NCI-H524 (cell line): ENCODE results near the gene UBE2F.
A peak's percentile ranks its signal among the peaks of the same experiment; 100 is the strongest.

ENCODE experiments used
- DNase-seq, 2 experiments: peaks; one replicate each; lab custom pipeline; 2025; lab: John Stamatoyannopoulos, UW

Gene UBE2F, protein sequence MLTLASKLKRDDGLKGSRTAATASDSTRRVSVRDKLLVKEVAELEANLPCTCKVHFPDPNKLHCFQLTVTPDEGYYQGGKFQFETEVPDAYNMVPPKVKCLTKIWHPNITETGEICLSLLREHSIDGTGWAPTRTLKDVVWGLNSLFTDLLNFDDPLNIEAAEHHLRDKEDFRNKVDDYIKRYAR

DNA sequence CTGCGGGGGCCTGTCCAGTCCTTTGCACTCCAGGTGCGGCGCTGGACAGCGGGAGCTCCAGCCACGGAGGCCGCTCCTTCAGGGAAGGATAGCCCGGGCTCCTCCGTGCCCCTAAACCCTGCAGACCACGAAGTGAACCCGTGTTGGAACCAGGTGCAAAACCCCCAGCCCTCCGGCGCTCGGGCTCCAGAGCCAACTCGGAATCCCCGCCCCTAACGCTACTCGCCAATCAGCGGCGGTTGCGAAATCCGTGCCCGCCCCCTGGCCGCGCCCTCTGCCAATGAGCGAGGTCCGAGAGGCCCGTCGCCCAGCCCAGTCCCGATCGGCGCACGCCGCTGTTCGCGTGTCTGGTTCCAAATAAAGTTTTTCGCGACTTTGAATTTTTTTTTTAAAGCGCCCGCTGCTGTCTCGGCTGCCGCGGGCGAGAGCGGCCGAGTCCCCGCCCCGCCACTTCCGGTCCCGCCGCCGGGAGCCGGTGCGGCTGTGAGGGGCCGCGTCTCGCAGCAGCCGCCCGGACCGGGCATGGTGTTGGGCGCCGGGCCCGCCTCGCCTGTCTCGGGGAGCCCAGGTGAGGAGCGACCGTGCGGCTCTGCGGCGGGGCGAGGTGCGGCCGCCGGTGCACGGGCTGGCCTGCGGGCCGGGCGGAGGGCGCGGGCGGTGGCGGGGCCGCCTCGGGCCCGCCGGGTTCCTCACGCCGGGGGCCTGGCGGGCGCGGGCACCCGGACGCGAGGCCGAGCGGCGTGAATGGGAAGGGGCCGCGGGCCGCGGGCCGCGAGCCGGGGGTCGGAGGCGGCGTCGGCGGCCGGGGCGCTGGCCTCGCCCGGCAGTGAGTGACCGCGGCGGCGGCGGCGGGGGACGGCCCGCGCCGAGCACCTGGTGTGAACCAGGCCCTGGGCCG lies at the start of gene UBE2F:
TSS of gene UBE2F (plus strand) at position 450 of the 898 bp plus-strand sequence. CDS start 6,094 bp downstream, outside the sequence.
- peak; percentile 87 to 94 for DNase-seq

DNA sequence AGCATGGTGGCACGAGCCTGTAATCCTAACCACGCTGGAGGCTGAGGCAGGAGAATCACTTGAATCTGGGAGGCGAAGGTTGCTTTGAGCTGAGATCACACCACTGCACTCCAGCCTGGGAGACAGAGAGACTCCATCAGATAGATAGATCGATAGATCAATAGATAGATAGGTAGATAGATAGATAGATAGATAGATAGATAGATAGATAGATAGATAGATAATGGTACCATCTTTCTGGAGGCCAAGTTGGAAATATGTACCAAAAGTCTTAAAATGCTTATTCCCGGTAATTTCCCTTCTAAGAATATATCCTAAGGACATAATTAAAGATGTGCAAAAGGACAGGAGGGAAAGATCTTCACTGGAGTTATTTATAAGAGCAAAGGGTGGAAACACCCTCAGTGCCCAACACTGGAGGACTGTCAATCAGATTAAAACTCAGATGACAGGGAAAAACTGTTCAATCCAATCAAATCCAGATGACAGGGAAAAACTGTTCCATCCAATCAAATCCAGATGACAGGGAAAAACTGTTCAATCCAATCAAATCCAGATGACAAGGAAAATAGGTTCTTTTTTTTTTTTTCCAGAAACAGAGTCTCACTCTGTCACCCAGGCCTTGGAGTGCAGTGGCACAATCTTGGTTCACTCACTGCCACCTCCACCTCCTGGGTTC lies 49.0 kb upstream of the UBE2F start:
- no peak for DNase-seq

- no peak for DNase-seq
Measured at GRCh38 chr2:237919593-237919992, 47.2 kb upstream of the UBE2F start.

DNA sequence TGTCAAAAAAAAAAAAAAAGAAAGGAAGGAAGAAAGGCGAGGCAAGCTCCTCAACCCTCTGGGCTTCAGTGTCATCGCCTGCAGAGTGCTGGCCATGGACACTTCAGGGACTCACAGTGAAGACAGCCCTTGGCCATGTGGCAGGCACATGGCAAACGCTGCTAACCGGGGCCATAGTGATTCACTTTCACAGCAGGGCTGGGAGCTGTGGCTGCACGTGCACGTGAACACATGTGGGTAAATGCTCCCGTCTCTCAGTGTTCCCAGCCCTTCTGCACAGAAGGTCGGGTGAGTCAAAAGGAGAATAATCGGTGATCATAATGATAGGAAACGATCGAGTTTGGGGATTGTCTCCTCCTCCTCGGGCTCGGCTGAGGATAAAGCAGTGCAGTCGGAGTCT lies 46.1 kb upstream of the UBE2F start:
- DNase-seq, result no peak

- DNase-seq, result no peak
Measured at GRCh38 chr2:237921967-237922492, 44.8 kb upstream of the UBE2F start.

DNA sequence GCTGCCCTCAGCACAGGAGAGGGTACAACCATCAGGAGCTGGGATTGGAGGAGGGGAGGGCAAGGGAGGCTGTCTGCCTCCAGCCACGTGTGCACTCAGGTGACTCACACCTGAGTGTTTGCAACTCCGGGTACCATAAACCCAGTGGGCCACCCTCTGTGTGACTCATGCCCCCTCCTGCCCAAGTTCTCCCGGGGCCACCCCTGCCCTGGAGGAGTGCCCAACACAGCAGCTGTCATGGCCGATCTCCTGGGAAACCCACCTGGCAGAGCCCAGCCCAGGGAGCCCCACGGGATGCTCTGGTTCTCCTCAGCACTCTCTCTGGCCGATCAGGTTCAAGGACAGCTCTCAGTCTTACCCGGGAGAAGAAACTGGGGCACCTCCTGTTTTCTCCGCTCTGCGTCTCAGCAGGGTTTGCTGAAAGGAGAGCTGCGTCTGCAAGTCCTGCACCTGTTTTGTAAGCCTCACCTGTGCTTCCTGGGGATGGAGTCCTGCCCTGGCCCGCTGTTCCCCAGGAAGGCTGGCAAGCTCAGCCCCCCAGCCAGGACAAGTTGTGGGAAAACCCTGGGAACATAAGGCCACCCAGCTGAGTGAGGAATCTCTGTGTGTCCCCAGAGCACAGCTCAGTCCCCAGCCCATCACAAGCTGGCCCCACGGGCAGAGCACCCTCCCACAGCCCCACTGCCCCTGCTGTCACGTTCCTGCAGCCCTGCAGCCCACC lies 44.0 kb upstream of the UBE2F start:
- peak in 1 of 2 experiments; percentile 7 for DNase-seq

GRCh38 chr2:237923481-237924163 lies 43.2 kb upstream of the UBE2F start:
- DNase-seq, result peak; percentile 7 to 50

- no peak for DNase-seq
Measured at GRCh38 chr2:237924164-237924534, 42.7 kb upstream of the UBE2F start.

GRCh38 chr2:237927135-237927534 lies 39.7 kb upstream of the UBE2F start:
- no peak for DNase-seq

GRCh38 chr2:237927986-237928385 lies 38.8 kb upstream of the UBE2F start:
- DNase-seq, result no peak

DNA sequence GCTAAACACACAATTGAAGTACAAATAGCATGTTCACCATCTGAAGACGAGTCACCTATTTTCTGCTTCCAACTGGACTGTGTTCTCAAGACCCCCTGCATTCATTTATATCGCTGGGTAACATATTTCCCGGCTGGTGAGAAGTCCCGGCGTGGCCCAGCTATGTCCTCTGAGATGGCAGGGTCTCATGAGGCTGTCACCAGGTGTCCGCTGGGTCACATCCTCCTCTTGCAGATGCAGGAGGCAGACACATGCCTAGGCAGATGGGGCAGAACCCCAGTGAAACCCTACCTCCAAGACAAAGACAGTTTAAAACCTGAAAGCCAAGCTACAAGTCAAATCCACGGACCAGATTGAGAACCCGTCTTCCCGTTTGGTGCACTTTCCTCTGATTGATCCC lies 36.8 kb upstream of the UBE2F start:
- DNase-seq, result no peak

DNA sequence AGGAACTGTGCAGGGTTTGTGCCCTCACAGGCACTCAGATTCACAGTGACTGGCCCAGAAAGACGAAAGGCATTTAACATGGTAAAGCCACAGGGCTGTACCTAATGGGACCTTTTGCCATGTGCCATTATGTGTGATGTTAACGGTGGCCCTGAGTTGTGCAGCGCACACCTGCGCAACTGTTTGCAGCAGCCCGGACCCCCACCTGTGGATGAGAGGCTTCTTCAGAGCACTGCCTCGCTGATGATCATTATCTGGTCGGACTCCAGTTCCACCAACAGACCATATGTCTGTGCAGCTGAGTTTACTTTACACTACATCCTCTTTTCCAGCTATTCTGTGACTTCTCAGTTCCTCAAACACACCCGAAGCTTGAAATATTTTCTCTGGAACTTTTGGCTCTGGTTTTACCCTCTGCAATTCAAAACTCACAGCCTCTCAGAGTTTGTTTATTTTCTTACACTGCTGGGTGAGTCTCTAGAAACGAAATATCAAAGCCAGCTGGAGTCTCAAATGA lies 35.6 kb upstream of the UBE2F start:
- no peak for DNase-seq

DNA sequence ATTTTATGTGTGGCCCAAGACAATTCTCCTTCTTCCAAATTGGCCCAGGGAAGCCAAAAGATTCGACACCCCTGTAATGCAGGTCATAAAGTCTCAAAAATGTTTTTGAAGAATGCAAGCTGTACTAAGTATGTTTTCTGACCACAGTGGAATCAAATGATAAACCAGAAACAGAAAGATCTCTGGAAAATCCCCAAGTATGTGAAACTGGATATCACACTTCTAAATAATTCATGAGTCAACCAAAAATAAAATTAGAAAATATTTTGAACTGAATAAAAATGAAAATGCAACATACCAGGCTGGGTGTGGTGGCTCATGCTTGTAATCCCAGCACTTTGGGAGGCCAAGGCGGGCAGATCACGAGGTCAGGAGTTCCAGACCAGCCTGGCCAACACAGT lies 34.1 kb upstream of the UBE2F start:
- no peak for DNase-seq

GRCh38 chr2:237934186-237934585 lies 32.6 kb upstream of the UBE2F start:
- no peak for DNase-seq

- no peak for DNase-seq
Measured at GRCh38 chr2:237935740-237936452, 30.9 kb upstream of the UBE2F start.

DNA sequence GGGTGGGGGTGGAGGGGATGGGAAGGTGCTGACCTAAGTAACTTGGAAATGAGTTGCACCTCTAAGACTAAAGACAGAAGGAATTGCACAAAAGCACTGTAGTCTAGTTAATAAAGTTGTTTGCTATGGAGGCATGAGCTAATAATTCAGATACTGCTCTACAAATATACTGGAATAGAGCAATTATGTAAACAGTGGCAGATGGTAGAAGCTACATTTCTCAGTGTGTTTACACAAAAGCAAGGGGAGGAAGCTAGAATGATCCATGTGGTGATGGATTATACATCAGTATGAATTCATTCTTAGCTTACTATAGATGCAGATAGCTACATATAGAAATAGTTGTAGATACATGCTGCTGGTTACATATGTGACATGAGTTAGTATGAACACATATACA lies 27.6 kb upstream of the UBE2F start:
- no peak for DNase-seq

DNA sequence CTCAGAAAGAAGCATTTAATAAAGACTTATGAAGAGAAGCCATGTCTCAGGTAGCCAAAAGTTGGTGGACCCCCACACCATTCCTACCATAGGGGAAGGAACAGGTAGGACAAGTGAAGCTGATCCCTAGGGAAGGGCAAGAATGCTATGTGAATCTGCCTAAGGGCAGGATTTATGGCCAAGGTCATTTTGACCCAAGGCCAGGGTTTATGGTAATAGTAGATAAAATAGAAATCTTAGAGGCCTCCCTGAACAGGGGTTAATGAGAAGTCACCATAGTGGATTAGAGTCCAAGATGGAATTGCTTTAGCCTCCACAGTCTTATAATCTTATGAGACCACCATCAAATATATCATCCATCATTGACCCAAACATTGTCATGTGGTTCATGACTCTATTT lies 26.0 kb upstream of the UBE2F start:
- DNase-seq, result no peak

DNA sequence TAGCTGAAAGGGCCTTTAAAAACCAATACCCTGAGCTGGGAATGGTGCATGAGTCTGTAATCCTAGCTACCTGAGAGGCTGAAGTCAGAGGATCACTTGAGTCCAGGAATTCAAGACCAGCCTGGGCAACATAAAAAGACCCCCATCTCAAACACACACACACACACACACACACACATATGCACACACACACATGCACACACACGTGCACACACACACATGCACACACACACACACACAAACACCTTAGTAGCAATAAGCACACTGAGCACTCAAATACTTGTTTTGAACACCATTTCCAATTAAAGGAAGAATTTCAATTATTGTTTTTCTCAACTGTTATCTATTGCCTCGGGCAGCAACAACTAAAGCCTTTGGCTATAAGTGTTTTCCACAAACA lies 25.6 kb upstream of the UBE2F start:
- DNase-seq, result no peak

DNA sequence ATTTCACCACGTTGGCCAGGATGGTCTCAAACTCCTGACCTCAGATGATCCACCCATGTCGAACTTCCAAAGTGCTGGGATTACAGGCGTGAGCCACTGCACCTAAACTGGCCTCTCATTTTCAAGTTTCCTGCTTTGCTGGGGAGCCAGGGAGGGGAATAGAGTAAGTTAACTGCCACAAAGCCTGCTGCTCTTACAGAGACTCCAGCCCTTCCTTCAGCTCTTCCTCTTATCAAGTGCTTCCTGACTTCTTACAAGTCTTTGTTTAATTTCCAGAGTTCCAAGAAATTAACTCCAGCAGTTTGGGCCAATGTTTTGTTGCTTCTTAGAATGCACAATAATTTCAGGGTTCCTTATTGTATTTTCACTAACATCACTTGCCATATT lies 24.3 kb upstream of the UBE2F start:
- no peak for DNase-seq

DNA sequence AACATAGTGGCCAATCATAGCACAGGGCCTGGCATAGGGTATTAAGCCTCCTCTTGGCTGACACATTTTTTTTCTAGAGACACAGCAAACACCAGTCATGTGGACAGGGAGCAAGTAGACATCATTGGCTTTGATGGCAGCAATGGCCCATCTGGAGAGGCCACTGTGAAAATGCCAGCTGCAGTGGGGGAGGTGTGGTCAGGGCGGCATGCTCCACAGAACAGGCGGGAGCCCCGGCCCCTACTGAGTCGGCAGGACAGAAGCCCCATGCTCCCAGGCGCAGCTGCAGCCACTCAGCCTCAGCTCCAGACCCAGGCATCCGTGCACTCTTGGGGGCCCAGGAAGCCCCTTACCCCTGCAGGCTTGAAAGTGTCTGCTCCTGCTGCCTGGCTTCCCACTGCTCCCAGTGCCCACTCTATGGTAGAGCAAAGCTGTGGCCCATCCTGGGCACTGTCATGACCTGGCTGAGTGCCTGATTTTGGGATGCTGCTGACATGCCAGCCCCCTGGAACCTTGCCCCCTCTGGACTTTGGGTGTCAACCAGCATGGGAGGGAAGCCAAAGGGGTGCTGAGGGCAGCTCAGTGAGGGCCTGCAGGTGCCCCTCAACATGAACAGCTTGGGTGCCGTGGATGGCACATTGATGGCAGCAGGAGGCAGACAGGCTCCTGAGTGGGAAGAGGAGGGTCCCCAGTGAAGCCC lies 23.3 kb upstream of the UBE2F start:
- peak; percentile 26 to 86 for DNase-seq
